Stromal cell of bone marrow (primary cell): ENCODE results near the gene SAP30L.
A peak's percentile ranks its signal among the peaks of the same experiment; 100 is the strongest.

ENCODE experiments used
- DNase-seq: peaks from one replicate; pipeline ENCODE4 v3.0.0-alpha.2; 2012; ENCODE audit warnings: low read depth

Gene SAP30L, protein sequence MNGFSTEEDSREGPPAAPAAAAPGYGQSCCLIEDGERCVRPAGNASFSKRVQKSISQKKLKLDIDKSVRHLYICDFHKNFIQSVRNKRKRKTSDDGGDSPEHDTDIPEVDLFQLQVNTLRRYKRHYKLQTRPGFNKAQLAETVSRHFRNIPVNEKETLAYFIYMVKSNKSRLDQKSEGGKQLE

DNA sequence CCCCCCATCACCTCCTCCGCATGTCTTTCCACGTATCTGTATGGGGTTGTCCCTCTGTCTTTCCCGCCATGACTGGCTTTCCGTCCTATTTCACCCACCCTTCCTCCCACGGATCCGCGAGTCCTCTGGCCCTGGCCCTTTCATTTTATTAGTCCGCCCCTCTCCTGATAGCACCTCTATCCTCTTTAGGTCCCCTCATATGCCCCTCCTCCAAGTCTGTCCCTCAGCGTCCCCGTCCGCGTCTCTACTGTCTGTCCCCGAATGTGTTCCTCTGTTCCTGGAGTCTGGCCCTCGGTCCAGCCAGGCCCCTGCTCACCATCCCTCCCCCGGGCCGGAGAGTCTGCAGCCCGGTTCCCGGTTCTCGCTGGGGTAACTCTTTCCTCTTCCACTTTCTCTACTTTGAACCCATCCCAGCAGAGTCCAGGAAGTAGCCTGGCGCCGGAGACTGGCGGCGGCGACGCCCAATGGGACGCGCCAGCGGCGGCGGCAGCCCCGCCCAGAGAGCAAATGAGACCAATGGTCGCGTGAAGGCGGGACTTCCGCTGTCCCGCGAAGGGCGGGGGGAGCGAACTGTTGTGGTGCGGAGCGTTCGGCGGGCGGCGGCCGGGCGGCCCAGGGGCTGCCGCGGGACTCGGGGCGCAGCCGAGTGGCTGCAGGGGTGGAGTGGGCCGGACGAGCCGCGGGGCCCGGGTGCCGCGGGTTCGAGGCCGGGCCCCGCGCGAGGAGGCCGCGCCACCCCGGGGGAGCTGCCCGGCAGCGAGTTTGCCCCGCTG lies at the start of gene SAP30L:
Gene SAP30L (plus strand): TSS at position 576 of the 773 bp plus-strand sequence. CDS start 608 bp downstream, outside the sequence.
- DNase-seq: peak; percentile 90

GRCh38 chr5:154396128-154396527 lies 49.7 kb upstream of the SAP30L start:
- no peak for DNase-seq

GRCh38 chr5:154397652-154398406 lies 48.0 kb upstream of the SAP30L start:
- no peak for DNase-seq

DNA sequence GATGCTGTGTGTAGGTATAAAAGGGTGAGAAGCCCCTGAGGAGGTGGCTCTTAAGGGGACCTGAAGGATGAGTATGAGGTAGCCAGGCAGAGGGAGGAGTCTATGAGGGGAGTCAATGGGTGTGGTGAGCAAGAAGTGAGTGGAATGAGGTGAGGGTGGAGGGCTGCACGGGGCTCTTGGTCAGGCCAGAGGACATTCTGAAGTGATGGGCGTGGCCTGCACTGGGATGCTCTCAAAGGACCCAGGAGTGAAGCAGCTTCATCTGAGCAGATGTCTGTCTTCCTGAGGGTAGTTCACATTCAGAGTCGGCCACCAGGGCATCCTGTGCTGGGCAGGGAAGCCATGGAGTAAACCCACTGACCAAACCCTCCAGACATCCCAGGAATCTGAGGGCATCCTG lies 45.1 kb upstream of the SAP30L start:
- no peak for DNase-seq

GRCh38 chr5:154401355-154401754 lies 44.4 kb upstream of the SAP30L start:
- DNase-seq: no peak

GRCh38 chr5:154401931-154402330 lies 43.9 kb upstream of the SAP30L start:
- no peak for DNase-seq

- DNase-seq: no peak
Observed at GRCh38 chr5:154402611-154403010, 43.2 kb upstream of the SAP30L start.

DNA sequence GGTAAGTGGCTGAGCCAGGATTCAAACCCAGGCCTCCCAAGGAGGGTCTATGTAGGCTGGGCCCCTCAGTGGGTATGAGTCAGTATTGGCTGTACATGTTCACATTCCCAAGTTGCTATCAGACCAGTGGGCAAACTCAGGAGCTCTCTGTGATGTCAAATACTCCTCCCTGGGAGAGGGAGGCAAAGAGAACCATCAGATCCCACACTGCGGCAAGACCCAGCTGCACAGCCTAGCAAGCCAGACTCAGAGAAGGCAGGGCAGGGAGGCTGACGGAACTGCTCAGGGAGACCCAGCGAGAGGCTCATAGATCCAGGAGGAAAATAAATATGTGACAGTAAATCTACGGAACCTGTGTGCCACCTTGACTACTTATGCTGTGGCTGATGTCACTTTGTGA lies 42.6 kb upstream of the SAP30L start:
- no peak for DNase-seq

GRCh38 chr5:154403776-154404387 lies 41.9 kb upstream of the SAP30L start:
- DNase-seq: no peak

- peak; percentile 47 for DNase-seq
Observed at GRCh38 chr5:154405078-154405792, 40.6 kb upstream of the SAP30L start.

DNA sequence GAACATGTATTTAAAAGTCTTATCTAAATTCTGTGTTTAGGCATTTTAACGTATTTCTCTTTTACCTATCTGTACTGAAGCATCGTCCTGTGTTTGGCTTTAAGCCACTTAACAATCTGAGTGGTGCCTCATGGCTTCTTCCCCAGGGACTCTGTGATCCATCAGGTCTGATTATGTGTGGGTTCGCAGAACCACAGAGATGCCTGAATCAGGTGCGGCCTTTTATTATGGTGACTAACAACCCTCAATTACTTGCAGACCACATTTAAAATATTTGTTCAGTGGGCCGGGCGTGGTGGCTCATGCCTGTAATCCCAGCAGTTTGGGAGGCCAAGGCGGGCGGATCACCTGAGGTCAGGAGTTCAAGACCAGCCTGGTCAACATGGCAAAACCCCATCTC lies 39.6 kb upstream of the SAP30L start:
- DNase-seq: no peak

DNA sequence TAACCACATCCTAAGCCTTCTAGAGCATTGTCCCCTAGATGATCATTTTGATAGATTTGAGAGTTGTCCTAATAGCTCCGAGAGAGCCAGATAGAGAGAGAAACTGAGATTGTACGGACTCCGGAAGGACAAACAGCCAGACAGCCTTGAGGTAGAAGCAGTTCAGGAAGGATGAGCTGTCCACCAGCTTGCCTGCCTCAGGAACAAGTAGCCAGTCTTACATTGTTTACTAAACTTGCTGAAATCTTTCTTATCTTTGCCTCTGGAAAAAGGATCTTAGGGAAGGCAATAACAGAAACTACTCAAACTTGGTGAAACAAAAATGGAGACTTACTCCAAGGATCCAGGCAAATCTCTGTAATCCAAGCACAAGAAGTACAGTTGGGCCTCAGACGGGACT lies 39.0 kb upstream of the SAP30L start:
- DNase-seq: no peak

DNA sequence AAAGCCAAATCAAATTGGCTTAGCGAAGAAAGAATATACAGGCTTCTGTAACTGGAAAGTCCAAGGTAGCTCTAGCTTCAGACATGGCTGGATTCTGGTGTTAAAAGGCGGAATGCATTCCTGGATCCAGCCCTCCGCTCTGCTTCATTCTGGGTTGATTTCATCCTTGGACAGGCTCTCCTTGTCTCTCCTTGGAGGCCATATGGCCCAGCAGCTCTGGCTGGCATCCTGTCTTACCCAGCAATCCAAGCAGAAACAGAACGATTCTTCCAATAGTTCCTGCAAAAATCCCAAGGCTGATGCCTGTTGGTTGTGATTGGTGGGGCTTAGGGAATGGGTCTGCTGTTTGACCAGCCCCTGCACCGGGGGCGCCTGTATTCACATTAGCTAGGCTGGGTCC lies 37.0 kb upstream of the SAP30L start:
- DNase-seq: no peak

DNA sequence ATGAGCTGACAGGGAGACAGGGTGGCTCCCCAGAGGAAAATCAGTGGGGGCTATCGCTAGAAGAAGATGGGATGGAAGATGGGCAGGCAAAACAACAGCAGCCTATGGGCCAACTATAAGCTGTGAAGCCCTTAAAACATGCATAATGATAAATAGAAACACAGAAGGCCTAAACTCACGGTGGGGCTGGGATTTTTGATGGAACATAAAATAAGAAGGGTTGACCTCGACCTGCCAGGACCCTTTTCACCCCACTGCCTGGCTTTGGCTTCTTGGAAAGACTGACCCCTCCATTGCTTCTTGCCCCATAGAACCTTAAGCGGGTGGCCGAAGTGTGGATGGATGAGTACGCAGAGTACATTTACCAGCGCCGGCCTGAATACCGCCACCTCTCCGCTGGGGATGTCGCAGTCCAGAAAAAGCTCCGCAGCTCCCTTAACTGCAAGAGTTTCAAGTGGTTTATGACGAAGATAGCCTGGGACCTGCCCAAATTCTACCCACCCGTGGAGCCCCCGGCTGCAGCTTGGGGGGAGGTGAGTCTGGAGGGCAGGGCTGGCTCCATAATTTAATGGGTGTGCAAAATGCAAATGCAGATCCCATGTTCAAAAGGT lies 36.5 kb upstream of the SAP30L start:
- no peak for DNase-seq

- no peak for DNase-seq
Observed at GRCh38 chr5:154410008-154410407, 35.8 kb upstream of the SAP30L start.

DNA sequence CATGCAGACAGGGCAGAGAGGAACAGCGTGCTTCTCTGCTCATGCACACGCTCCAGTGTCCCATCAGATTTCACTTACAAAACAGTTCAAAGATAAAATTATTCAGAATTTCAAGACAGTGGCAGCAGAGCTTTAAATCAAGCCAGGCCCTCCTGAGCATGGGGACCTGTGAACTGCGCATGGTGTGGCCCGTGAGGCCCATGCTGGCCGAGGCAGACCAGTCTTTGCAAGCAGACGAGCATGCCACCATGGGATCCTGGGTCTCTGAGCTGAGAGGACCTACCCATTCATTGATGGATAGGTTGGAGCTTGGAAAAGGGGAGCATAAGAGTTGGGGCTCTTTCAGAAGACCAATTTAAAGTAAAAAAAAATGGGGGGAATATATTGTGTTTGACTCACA lies 35.0 kb upstream of the SAP30L start:
- DNase-seq: no peak

GRCh38 chr5:154411338-154411737 lies 34.5 kb upstream of the SAP30L start:
- DNase-seq: no peak

GRCh38 chr5:154412316-154412715 lies 33.5 kb upstream of the SAP30L start:
- no peak for DNase-seq

- DNase-seq: no peak
Observed at GRCh38 chr5:154412925-154413324, 32.9 kb upstream of the SAP30L start.

GRCh38 chr5:154415114-154415513 lies 30.7 kb upstream of the SAP30L start:
- no peak for DNase-seq

DNA sequence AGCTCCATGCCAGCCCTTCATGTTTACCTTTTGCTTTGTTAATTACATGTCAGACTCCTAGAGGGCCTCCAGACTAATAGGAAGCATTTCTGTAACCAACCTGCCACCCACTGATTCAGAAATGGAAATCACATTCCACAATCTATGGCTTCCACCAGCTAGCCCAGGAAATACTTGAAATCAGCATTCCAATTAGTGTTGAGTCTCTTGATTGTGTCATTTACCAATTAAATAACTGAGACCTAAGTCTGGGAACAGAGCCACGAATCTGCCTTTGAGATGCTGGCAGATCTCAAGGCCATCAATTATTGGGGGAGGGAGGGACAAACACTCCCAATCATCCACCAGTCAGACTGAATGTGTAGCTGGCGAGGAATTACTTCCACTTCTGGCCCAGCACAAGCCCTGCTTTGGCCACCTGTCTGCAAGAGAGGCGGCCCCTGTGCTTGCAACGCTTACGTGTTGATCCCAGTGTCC lies 27.4 kb upstream of the SAP30L start:
- DNase-seq: no peak
